ENCODE measurements around the gene NIT1. TPM values are rescaled to one million over a fixed set of nuclear protein-coding genes. Genes with fewer than 3 reads are reported as not detected.
A peak's percentile ranks its signal among the peaks of the same experiment; 100 is the strongest.

The NIT1 gene
- total RNA-seq, 4 donors from 2014 or later, result 26.6 to 35.8 (median 30.2) TPM

GRCh38 chr1:161091796-161092507, 26.0 kb upstream of the NIT1 start:
- intact Hi-C loops (cut with DNase I; ENCODE audit: low total_unique reads), result loop anchor here (10.0 kb wide), 1 partner anchor 367 kb away; no protein-coding TSS in a partner anchor

GRCh38 chr1:161092621-161093028, 25.3 kb upstream of the NIT1 start:
- 55 to 61% methylated on average over 3 of the region's 3 CpGs for WGBS, 2 donors
- DNase-seq (ENCODE audit: low spot score in 2 of 2), result peak in 1 of 2 donors; percentile 85
- intact Hi-C loops (cut with DNase I; ENCODE audit: low total_unique reads), result loop anchor here (10.0 kb wide), 1 partner anchor 368 kb away; no protein-coding TSS in a partner anchor
- H3K4me3 ChIP-seq (ENCODE audit: low read depth, poor library complexity, severe bottlenecking), result no peak overlapping the region
- TF ChIP-seq CTCF (IDR thresholded peaks at IDR 0.05) (no peak), POLR2A (IDR thresholded peaks at IDR 0.05) (no peak)

More at GRCh38 chr1:161091796-161092507, 26.0 kb upstream of the NIT1 start:
- no peak overlapping the region for H3K4me3 ChIP-seq (ENCODE audit: low read depth, poor library complexity, severe bottlenecking)
- DNase-seq (ENCODE audit: low spot score in 2 of 2), result peak in 1 of 2 donors; percentile 50
- TF ChIP-seq CTCF (IDR thresholded peaks at IDR 0.05) (no peak), POLR2A (IDR thresholded peaks at IDR 0.05) (no peak)
- WGBS, 2 donors, result 84 to 91% methylated on average over 7 of the region's 7 CpGs

GRCh38 chr1:161094481-161094880, 23.4 kb upstream of the NIT1 start:
- TF ChIP-seq POLR2A (IDR thresholded peaks at IDR 0.05), result no peak
- TF ChIP-seq CTCF (IDR thresholded peaks at IDR 0.05), result no peak
- WGBS, 2 donors, result 95 to 96% methylated on average over 14 of the region's 14 CpGs
- intact Hi-C loops (cut with DNase I; ENCODE audit: low total_unique reads), result loop anchor here (10.0 kb wide), 1 partner anchor 370 kb away; no protein-coding TSS in a partner anchor
- H3K4me3 ChIP-seq (ENCODE audit: low read depth, poor library complexity, severe bottlenecking), result no peak overlapping the region
- DNase-seq (ENCODE audit: low spot score in 2 of 2), result peak in 1 of 2 donors; percentile 58

- TF ChIP-seq POLR2A (IDR thresholded peaks at IDR 0.05), result no peak
- TF ChIP-seq CTCF (IDR thresholded peaks at IDR 0.05), result no peak
- 94 to 95% methylated on average over 6 of the region's 6 CpGs for WGBS, 2 donors
- intact Hi-C loops (cut with DNase I; ENCODE audit: low total_unique reads), result loop anchor here (5.0 to 10.0 kb wide), 2 partner anchors 93 to 370 kb away; no protein-coding TSS in a partner anchor
- DNase-seq (ENCODE audit: low spot score in 2 of 2), result no peak
- H3K4me3 ChIP-seq (ENCODE audit: low read depth, poor library complexity, severe bottlenecking), result no peak overlapping the region
Observed at GRCh38 chr1:161095230-161095629, 22.7 kb upstream of the NIT1 start.

GRCh38 chr1:161096015-161096414, 21.9 kb upstream of the NIT1 start:
- intact Hi-C loops (cut with DNase I; ENCODE audit: low total_unique reads), result loop anchor here (5.0 to 10.0 kb wide), 2 partner anchors 94 to 371 kb away; no protein-coding TSS in a partner anchor
- DNase-seq (ENCODE audit: low spot score in 2 of 2), result peak in 1 of 2 donors; percentile 18
- no peak overlapping the region for H3K4me3 ChIP-seq (ENCODE audit: low read depth, poor library complexity, severe bottlenecking)
- TF ChIP-seq POLR2A (IDR thresholded peaks at IDR 0.05), result no peak
- no peak for TF ChIP-seq CTCF (IDR thresholded peaks at IDR 0.05)
- WGBS, 2 donors, result 90 to 93% methylated on average over 2 of the region's 2 CpGs

All from lower leg skin (tissue), 4 donors.